ENCODE results near the gene CD96.
"Not testable (repeated sequence)": the region's sequence is repeated elsewhere in the genome, so short reads cannot be mapped to it uniquely, and the experiment has no call there.

The CD96 gene

GRCh38 chr3:111596328-111596727 lies 54.3 kb downstream of the CD96 start:
- no peak for DNase-seq

GRCh38 chr3:111598139-111598538 lies 56.1 kb downstream of the CD96 start:
- DNase-seq: no peak

GRCh38 chr3:111598552-111598951 lies 56.6 kb downstream of the CD96 start:
- DNase-seq: no peak

GRCh38 chr3:111601810-111602209 lies 59.8 kb downstream of the CD96 start:
- no peak for DNase-seq

GRCh38 chr3:111603679-111604078 lies 61.7 kb downstream of the CD96 start:
- no peak for DNase-seq

- DNase-seq: no peak
Observed at GRCh38 chr3:111604119-111604518, 62.1 kb downstream of the CD96 start.

- DNase-seq: no peak
Observed at GRCh38 chr3:111605018-111605417, 63.0 kb downstream of the CD96 start.

GRCh38 chr3:111605493-111605892 lies 63.5 kb downstream of the CD96 start:
- DNase-seq: no peak

- no peak for DNase-seq
Observed at GRCh38 chr3:111607240-111607920, 65.4 kb downstream of the CD96 start.

- DNase-seq: no peak
Observed at GRCh38 chr3:111608383-111608782, 66.4 kb downstream of the CD96 start.

GRCh38 chr3:111609700-111610099 lies 67.7 kb downstream of the CD96 start:
- DNase-seq: no peak

GRCh38 chr3:111610189-111610588 lies 68.2 kb downstream of the CD96 start:
- DNase-seq: no peak

- DNase-seq: no peak
Observed at GRCh38 chr3:111610612-111611054, 68.6 kb downstream of the CD96 start.

GRCh38 chr3:111613294-111613693 lies 71.3 kb downstream of the CD96 start:
- no peak for DNase-seq

- no peak for DNase-seq
Observed at GRCh38 chr3:111615880-111616279, 73.9 kb downstream of the CD96 start.

- DNase-seq: no peak
Observed at GRCh38 chr3:111616417-111617105, 74.6 kb downstream of the CD96 start.

GRCh38 chr3:111617406-111617805 lies 75.4 kb downstream of the CD96 start:
- DNase-seq: no peak

- DNase-seq: no peak
Observed at GRCh38 chr3:111617912-111618601, 76.1 kb downstream of the CD96 start.

GRCh38 chr3:111618945-111619344 lies 76.9 kb downstream of the CD96 start:
- DNase-seq: no peak

GRCh38 chr3:111619833-111620232 lies 77.8 kb downstream of the CD96 start:
- DNase-seq: no peak

GRCh38 chr3:111621535-111621934 lies 79.5 kb downstream of the CD96 start:
- no peak for DNase-seq

GRCh38 chr3:111627092-111627491 lies 85.1 kb downstream of the CD96 start:
- no peak for DNase-seq

- not testable (repeated sequence) for DNase-seq
Observed at GRCh38 chr3:111629018-111629417, 87.0 kb downstream of the CD96 start.

- not testable (repeated sequence) for DNase-seq
Observed at GRCh38 chr3:111630638-111631037, 88.6 kb downstream of the CD96 start.
